ENCODE results near the gene SLC16A10. TPM values are rescaled to one million over a fixed set of nuclear protein-coding genes. Genes with fewer than 3 reads are reported as not detected.

Gene SLC16A10
- total and polyA plus RNA-seq, 2 donors (not counting 3 experiments of a cell fraction or from before 2014, with no cell fraction given): not detected

DNA sequence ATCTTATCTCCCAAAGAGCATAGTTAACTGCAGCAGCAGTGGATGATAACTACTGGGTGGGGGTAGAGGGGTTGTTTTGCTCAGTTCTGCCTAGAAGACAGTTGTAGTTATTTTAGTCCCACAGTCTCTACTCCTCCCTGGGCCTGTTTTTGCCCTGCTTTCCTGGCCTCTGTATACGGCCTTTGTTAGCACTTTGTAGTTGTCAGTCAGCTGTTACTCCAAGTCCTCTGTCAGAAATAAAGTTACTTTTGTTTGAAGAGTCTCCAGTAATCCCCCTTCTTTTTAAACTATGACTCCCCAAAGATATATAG lies 113.9 kb downstream of the SLC16A10 start:
- no peak for FAIRE-seq
- Histone ChIP-seq H3K4me1 (ENCODE audit: control insufficient read depth, extremely low read depth, insufficient read depth, low read length) (no peaks in the 10 kb centered on the region), H3K4me3 (replicated peaks in 1 of 3; ENCODE audit: insufficient read depth in 1 of 3, low read depth in 1 of 3, low read length in 3 of 3) (no peak overlapping the region), H4K20me1 (replicated peaks; ENCODE audit: control insufficient read depth, extremely low read depth, insufficient read depth, low read length) (no peaks in the 10 kb centered on the region), H3K27ac (ENCODE audit: insufficient read depth, low read depth, low read length) (no peak overlapping the region), H3K9me3 (replicated peaks; ENCODE audit: control insufficient read depth, insufficient read depth, low read length) (no peaks in the 10 kb centered on the region), H3K9me1 (replicated peaks; ENCODE audit: control insufficient read depth, extremely low read depth, insufficient read depth, low read length) (no peaks in the 10 kb centered on the region), H3K79me2 (ENCODE audit: control insufficient read depth, insufficient read depth, low read length) (no peaks in the 10 kb centered on the region), H3K36me3 (ENCODE audit: control insufficient read depth in 2 of 2, extremely low read depth in 1 of 2, insufficient read depth in 2 of 2, low read length in 2 of 2) (no peaks in the 10 kb centered on the region), H2AFZ (ENCODE audit: low read depth, low read length) (no peak overlapping the region), H3K27me3 (ENCODE audit: control insufficient read depth in 2 of 2, insufficient read depth in 2 of 2, low read length in 2 of 2) (peaks cover 7 to 14% of the 10 kb centered on the region in 2 experiments), H3K4me2 (ENCODE audit: insufficient read depth, low read length) (no peak overlapping the region), H3K9ac (replicated peaks; ENCODE audit: extremely low read depth, insufficient read depth, low read length) (no peak overlapping the region)
- intact Hi-C loops (cut with micrococcal nuclease) (no loop called here), dilution Hi-C loops (cut with MboI; ENCODE audit: extremely low pct_ligation_motif_present, low sequenced_read_pairs) (no loop called here)
- POLR2A ChIA-PET: no interaction called here
- BruUV-seq (replicated peaks): no TSS peak
- no peak for DNase-seq (ENCODE audit: low read depth, low spot score)
- TF ChIP-seq, protein P1, sequence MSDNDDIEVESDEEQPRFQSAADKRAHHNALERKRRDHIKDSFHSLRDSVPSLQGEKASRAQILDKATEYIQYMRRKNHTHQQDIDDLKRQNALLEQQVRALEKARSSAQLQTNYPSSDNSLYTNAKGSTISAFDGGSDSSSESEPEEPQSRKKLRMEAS (IDR thresholded peaks at IDR 0.05; ENCODE audit: insufficient read depth, insufficient read length): no peak
- TF ChIP-seq JUN (IDR thresholded peaks at IDR 0.05; ENCODE audit: borderline replicate concordance, insufficient read depth, insufficient read length, low read depth) (no peak), MYC (IDR thresholded peaks at IDR 0.05; ENCODE audit: low read depth, low read length) (no peak), POLR2AphosphoS5 (IDR thresholded peaks at IDR 0.05; ENCODE audit: insufficient read depth, low read depth, low read length) (no peak), POLR2A (IDR thresholded peaks at IDR 0.05; ENCODE audit: low read depth, low read length) (no peak), GATA2 (IDR thresholded peaks at IDR 0.05; ENCODE audit: insufficient read depth, insufficient read length, low read depth, low read length) (no peak), EZH2 (IDR thresholded peaks at IDR 0.05; ENCODE audit: borderline replicate concordance, low read depth, low read length, severe bottlenecking) (no peak), FOS (IDR thresholded peaks at IDR 0.05; ENCODE audit: borderline replicate concordance, insufficient read depth, low read length) (no peak)
- TF ChIP-seq, protein P2, sequence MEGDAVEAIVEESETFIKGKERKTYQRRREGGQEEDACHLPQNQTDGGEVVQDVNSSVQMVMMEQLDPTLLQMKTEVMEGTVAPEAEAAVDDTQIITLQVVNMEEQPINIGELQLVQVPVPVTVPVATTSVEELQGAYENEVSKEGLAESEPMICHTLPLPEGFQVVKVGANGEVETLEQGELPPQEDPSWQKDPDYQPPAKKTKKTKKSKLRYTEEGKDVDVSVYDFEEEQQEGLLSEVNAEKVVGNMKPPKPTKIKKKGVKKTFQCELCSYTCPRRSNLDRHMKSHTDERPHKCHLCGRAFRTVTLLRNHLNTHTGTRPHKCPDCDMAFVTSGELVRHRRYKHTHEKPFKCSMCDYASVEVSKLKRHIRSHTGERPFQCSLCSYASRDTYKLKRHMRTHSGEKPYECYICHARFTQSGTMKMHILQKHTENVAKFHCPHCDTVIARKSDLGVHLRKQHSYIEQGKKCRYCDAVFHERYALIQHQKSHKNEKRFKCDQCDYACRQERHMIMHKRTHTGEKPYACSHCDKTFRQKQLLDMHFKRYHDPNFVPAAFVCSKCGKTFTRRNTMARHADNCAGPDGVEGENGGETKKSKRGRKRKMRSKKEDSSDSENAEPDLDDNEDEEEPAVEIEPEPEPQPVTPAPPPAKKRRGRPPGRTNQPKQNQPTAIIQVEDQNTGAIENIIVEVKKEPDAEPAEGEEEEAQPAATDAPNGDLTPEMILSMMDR (IDR thresholded peaks at IDR 0.05; ENCODE audit: extremely low read depth in 1 of 2, insufficient read depth in 1 of 2, low read depth in 1 of 2, low read length in 2 of 2): no peak
- CTCF ChIA-PET: interaction anchor here (1.9 kb wide), 1 partner anchor 9 kb away, joined by 5 read pairs; no protein-coding TSS in a partner anchor

Data from endothelial cell of umbilical vein (primary cell).